Gastrocnemius medialis (tissue), 4 donors: Measurements from ENCODE around the gene FIBCD1.

Experiments
- POLR2A ChIP-seq, 2 donors: fragments of 450-650 bp; IDR thresholded peaks; one replicate each; pipeline ENCODE4 v1.6.1; 2017; ENCODE audit warnings: antibody characterized with exemption in 2 of 2, mild to moderate bottlenecking in 2 of 2, moderate library complexity in 2 of 2
- TF ChIP-seq, protein P1 (sequence below), 5 experiments: fragments of 450-650 bp in 3 of 5; fragments of 200-600 bp in 2 of 5; sonication (generic) in 2 of 5; IDR thresholded peaks in 4 of 5; conservative IDR thresholded peaks in 1 of 5; 1 replicate in 4 of 5; 2 replicates in 1 of 5; pipeline ENCODE4 v1.5.1; 2016 to 2019; ENCODE audit warnings: antibody characterized with exemption in 5 of 5, mild to moderate bottlenecking in 3 of 5, moderate library complexity in 3 of 5

GRCh38 chr9:130880599-130881220, 58.3 kb downstream of the FIBCD1 start:
- TF ChIP-seq, protein P1, sequence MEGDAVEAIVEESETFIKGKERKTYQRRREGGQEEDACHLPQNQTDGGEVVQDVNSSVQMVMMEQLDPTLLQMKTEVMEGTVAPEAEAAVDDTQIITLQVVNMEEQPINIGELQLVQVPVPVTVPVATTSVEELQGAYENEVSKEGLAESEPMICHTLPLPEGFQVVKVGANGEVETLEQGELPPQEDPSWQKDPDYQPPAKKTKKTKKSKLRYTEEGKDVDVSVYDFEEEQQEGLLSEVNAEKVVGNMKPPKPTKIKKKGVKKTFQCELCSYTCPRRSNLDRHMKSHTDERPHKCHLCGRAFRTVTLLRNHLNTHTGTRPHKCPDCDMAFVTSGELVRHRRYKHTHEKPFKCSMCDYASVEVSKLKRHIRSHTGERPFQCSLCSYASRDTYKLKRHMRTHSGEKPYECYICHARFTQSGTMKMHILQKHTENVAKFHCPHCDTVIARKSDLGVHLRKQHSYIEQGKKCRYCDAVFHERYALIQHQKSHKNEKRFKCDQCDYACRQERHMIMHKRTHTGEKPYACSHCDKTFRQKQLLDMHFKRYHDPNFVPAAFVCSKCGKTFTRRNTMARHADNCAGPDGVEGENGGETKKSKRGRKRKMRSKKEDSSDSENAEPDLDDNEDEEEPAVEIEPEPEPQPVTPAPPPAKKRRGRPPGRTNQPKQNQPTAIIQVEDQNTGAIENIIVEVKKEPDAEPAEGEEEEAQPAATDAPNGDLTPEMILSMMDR (IDR thresholded peaks at IDR 0.05 in 4 of 5, conservative IDR thresholded peaks at IDR 0.05 in 1 of 5), result no peak
- TF ChIP-seq POLR2A (IDR thresholded peaks at IDR 0.05), result no peak
